Stimulated activated CD8-positive, alpha-beta memory T cell treated with anti-CD3 and anti-CD28 coated beads, Interleukin-15, amount 100 ng/mL, for 1 hour (primary cell): ENCODE data around the gene TP53BP1.
"Not testable (repeated sequence)": the region's sequence is repeated elsewhere in the genome, so short reads cannot be mapped to it uniquely, and the experiment has no call there.

Experiments used
- DNase-seq: peaks from one replicate; pipeline ENCODE4 v3.0.0-alpha.2; 2020; ENCODE audit warnings: low read depth

TP53BP1 gene, protein sequence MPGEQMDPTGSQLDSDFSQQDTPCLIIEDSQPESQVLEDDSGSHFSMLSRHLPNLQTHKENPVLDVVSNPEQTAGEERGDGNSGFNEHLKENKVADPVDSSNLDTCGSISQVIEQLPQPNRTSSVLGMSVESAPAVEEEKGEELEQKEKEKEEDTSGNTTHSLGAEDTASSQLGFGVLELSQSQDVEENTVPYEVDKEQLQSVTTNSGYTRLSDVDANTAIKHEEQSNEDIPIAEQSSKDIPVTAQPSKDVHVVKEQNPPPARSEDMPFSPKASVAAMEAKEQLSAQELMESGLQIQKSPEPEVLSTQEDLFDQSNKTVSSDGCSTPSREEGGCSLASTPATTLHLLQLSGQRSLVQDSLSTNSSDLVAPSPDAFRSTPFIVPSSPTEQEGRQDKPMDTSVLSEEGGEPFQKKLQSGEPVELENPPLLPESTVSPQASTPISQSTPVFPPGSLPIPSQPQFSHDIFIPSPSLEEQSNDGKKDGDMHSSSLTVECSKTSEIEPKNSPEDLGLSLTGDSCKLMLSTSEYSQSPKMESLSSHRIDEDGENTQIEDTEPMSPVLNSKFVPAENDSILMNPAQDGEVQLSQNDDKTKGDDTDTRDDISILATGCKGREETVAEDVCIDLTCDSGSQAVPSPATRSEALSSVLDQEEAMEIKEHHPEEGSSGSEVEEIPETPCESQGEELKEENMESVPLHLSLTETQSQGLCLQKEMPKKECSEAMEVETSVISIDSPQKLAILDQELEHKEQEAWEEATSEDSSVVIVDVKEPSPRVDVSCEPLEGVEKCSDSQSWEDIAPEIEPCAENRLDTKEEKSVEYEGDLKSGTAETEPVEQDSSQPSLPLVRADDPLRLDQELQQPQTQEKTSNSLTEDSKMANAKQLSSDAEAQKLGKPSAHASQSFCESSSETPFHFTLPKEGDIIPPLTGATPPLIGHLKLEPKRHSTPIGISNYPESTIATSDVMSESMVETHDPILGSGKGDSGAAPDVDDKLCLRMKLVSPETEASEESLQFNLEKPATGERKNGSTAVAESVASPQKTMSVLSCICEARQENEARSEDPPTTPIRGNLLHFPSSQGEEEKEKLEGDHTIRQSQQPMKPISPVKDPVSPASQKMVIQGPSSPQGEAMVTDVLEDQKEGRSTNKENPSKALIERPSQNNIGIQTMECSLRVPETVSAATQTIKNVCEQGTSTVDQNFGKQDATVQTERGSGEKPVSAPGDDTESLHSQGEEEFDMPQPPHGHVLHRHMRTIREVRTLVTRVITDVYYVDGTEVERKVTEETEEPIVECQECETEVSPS (N-terminal part only)

DNA sequence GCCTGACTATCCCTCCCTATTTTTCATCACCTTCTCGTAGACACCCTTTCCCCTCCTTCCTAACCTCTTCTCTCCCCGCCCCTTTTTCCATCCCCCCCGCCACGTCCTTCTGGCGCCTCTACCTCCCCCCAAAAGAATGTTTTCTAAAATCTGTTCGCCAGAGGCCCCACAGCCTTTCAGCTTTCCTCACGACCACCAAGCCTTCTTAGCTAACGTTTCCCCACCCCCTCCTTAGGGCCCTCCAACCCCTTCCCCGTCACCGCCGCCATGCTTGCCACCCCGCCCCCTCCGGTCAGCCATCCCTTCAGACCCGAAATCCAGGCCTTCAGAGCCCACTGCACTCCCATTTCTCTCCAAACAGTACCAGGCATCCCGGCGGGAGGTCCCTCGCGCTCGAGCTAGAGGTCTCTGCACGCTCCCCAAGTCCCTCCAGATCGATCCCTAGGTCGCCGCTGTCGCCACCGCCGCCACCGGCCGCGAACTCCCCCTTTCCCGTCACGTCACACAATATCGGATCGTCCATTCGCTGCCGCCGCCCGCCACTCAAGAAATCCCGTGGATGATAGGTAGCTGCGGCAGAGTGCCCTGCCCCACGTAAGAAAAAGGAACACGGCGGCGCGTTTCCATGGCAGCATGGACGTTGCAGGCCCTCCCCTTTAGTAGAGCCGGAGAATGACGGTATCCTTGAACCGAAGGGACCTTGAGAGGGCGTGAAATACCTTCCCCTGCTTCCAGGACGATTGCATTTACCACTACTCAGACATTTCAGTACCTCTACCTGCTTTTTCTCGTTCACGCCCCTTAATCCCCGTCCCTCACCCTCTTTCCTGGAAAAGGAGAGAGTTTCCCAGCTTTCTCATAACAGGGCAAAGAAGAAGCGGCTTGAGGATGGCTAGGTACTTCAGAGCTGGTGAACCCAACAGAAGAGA, at the start of gene TP53BP1:
Gene TP53BP1, minus strand, starts transcription at position 484 of the 929 bp plus-strand sequence. Its CDS starts 113 bp downstream, at position 371.
- peak; percentile 87 for DNase-seq

DNA sequence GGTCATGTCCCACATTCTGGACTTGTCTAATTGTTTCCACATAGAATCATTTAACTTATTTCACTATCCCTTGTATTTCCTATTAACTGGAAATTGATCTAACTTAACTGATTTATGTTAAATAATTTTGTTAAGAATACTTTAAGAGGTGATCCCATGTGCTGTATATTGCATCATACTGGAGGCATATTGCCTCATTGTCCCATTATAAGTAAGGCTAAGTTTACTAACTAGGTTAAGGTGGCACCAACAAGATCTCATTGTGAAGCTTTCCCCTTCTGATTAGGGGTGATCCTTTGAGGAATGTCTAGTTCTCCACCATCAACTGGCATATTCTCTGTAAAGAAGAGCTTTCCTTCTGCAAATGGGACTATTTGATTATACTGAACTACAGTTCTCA, 48.8 kb upstream of the TP53BP1 start:
- no peak for DNase-seq

DNA sequence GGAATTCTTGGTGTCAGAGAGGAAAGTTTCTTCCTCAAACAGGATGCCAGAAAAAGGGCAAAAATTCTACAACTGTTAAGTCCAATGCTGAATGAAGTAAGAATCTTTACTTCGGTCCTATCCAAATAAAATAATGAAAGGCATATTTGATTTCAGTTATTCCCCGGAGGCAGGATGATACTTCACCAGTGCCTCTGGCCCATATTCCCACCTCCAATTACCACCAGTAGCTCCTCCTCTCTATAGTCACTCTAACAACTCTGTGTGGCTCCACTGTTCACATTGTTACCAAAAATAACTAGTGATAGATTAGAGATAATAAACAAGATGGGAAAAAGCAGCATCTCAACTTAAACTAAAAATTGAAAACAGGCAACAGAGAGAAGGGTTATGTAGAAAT, 45.1 kb upstream of the TP53BP1 start:
- no peak for DNase-seq

DNA sequence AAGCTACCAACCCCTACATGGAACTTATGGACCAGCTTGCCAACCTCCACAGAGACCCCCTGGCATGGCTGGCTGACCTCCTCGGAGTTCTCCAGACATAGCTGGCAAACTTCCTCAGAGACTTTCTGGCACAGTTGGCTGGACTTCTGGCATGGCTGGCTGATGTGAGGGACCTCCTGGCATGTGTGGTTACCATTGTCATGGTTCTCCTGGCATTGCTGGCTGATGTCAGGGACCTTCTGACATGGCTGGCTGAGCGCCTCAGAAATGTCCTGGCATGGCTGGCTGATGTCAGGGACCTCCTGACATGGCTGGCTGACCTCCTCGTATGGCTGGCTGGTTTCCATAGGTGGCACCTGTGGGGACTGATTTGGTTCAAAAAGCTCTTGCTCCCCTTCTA, 41.9 kb upstream of the TP53BP1 start:
- DNase-seq = no peak

DNA sequence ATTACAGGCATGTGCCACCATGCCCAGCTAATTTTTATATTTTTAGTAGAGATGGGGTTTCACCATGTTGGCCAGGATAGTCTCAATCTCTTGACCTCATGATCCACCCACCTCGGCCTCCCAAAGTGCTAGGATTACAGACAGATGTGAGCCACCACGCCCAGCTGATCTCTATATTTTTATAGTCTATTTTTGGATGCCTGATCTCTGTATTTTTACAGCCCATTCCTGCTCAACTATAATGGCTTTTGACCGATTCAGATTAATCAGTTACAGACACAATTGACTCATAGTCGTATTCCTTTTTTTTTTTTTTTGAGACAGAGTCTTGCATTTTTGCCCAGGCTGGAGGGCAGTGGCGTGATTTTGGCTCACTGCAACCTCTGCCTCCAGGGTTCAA, 39.9 kb upstream of the TP53BP1 start:
- not testable (repeated sequence) for DNase-seq

DNA sequence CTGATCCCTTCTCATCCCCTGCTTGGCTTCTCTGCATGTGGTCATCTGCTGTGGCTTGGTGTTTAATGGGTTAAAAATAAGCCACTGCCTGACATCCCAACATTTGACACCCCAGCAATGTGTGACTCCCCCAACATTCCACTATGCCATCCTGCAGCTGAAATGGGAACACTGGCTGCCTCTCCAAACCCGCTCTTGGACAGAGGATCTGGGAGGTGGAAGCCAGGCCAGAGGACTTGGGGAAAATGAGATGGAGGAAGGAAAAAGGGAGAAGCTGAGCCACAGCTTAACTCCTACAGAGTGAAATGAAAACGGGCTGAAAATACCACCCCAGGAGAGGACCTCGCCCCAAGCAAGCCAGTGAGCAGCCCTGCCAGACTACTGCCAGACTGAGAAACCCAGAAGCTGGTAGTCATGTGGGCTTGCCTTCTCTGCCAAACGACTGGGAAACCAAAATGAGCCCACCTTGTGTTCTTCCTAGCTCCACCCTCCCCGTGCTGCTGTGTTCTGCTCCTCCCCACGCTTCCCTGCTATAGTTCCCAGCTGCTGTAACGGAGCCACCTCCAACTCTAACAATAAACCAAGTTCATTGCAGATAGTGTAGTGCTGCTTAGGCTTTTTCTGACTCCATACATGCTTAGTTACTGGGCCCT, 38.2 kb upstream of the TP53BP1 start:
- no peak for DNase-seq

DNA sequence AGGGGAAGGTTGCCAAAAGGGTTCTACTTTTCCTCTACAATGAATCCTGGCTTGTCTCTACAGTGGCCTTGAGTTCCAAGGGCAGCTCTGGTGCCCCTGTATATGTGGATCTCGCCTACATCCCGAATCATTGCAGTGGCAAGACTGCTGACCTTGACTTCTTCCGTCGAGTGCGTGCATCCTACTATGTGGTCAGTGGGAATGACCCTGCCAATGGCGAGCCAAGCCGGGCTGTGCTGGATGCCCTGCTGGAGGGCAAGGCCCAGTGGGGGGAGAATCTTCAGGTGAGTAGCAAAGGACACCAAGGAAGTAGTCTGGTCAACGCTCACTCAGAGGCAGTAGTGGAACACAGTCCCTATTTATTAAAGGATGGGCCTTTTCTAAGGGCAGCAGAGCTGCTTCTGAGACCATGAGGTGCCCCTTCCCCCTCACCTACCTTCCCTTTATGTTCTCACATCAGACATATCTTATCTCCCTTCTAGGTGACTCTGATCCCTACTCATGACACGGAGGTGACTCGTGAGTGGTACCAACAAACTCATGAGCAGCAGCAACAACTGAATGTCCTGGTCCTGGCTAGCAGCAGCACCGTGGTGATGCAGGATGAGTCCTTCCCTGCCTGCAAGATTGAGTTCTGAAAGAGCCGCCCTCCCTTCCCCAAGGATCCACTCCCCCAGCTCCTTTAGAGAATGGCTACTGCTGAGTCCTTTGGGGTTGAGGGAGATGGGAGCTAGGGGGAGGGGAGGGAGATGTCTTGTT, 36.8 kb upstream of the TP53BP1 start:
- DNase-seq = no peak

DNA sequence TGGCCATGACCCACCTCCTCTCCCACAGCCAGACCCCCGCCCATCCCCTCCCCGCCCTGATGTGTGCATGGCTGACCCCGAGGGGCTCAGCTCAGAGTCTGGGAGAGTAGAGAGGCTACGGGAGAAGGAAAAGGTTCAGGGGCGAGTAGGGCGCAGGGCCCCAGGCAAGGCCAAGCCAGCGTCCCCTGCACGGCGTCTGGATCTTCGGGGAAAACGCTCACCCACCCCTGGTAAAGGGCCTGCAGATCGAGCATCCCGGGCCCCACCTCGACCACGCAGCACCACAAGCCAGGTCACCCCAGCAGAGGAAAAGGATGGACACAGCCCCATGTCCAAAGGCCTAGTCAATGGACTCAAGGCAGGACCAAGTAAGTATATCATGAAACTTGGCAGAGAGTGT, 36.2 kb upstream of the TP53BP1 start:
- DNase-seq = no peak

DNA sequence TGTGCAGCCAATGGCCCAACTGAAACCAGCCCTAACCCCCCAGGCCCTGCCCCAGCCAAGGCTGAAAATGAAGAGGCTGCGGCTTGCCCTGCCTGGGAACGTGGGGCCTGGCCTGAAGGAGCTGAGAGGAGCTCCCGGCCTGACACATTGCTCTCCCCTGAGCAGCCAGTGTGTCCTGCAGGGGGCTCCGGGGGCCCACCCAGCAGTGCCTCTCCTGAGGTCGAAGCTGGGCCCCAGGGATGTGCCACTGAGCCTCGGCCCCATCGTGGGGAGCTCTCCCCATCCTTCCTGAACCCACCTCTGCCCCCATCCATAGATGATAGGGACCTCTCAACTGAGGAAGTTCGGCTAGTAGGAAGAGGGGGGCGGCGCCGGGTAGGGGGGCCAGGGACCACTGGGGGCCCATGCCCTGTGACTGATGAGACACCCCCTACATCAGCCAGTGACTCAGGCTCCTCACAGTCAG, 35.6 kb upstream of the TP53BP1 start:
- no peak for DNase-seq

DNA sequence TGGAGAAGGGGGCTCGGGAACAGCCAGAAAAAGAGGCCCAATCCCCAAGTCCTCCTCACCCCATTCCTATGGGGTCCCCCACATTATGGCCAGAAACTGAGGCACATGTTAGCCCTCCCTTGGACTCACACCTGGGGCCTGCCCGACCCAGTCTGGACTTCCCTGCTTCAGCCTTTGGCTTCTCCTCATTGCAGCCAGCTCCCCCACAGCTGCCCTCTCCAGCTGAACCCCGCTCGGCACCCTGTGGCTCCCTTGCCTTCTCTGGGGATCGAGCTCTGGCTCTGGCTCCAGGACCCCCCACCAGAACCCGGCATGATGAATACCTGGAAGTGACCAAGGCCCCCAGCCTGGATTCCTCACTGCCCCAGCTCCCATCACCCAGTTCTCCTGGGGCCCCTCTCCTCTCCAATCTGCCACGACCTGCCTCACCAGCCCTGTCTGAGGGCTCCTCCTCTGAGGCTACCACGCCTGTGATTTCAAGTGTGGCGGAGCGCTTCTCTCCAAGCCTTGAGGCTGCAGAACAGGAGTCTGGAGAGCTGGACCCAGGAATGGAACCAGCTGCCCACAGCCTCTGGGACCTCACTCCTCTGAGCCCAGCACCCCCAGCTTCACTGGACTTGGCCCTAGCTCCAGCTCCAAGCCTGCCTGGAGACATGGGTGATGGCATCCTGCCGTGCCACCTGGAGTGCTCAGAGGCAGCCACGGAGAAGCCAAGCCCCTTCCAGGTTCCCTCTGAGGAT, 35.0 kb upstream of the TP53BP1 start:
- no peak for DNase-seq

DNA sequence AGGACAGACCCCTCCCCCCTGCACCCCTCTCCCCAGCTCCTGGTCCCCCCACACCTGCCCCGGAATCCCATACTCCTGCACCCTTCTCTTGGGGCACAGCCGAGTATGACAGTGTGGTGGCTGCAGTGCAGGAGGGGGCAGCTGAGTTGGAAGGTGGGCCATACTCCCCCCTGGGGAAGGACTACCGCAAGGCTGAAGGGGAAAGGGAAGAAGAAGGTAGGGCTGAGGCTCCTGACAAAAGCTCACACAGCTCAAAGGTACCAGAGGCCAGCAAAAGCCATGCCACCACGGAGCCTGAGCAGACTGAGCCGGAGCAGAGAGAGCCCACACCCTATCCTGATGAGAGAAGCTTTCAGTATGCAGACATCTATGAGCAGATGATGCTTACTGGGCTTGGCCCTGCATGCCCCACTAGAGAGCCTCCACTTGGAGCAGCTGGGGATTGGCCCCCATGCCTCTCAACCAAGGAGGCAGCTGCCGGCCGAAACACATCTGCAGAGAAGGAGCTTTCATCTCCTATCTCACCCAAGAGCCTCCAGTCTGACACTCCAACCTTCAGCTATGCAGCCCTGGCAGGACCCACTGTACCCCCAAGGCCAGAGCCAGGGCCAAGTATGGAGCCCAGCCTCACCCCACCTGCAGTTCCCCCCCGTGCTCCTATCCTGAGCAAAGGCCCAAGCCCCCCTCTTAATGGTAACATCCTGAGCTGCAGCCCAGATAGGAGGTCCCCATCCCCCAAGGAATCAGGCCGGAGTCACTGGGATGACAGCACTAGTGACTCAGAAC, 34.3 kb upstream of the TP53BP1 start:
- no peak for DNase-seq

DNA sequence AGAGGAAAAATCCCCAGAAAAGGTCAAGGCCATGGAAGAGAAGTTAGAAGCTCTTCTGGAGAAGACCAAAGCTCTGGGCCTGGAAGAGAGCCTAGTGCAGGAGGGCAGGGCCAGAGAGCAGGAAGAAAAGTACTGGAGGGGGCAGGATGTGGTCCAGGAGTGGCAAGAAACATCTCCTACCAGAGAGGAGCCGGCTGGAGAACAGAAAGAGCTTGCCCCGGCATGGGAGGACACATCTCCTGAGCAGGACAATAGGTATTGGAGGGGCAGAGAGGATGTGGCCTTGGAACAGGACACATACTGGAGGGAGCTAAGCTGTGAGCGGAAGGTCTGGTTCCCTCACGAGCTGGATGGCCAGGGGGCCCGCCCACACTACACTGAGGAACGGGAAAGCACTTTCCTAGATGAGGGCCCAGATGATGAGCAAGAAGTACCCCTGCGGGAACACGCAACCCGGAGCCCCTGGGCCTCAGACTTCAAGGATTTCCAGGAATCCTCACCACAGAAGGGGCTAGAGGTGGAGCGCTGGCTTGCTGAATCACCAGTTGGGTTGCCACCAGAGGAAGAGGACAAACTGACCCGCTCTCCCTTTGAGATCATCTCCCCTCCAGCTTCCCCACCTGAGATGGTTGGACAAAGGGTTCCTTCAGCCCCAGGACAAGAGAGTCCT, 33.4 kb upstream of the TP53BP1 start:
- no peak for DNase-seq

DNA sequence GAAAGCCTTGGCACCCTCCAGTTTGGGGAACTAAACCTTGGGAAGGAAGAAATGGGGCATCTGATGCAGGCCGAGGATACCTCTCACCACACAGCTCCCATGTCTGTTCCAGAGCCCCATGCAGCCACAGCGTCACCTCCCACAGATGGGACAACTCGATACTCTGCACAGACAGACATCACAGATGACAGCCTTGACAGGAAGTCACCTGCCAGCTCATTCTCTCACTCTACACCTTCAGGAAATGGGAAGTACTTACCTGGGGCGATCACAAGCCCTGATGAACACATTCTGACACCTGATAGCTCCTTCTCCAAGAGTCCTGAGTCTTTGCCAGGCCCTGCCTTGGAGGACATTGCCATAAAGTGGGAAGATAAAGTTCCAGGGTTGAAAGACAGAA, 32.2 kb upstream of the TP53BP1 start:
- DNase-seq = no peak

DNA sequence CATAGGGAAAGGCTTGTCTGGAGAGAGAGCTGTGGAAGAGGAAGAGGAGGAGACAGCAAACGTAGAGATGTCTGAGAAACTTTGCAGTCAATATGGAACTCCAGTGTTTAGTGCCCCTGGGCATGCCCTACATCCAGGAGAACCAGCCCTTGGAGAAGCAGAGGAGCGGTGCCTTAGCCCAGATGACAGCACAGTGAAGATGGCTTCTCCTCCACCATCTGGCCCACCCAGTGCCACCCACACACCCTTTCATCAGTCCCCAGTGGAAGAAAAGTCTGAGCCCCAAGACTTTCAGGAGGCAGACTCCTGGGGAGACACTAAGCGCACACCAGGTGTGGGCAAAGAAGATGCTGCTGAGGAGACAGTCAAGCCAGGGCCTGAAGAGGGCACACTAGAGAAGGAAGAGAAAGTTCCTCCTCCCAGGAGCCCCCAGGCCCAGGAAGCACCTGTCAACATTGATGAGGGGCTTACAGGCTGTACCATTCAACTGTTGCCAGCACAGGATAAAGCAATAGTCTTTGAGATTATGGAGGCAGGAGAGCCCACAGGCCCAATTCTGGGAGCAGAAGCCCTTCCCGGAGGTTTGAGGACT, 31.4 kb upstream of the TP53BP1 start:
- no peak for DNase-seq

DNA sequence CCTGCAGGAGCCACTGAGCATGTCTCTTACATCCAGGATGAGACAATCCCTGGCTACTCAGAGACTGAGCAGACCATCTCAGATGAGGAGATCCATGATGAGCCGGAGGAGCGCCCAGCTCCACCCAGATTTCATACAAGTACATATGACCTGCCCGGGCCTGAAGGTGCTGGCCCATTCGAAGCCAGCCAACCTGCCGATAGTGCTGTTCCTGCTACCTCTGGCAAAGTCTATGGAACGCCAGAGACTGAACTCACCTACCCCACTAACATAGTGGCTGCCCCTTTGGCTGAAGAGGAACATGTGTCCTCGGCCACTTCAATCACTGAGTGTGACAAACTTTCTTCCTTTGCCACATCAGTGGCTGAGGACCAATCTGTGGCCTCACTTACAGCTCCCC, 30.7 kb upstream of the TP53BP1 start:
- DNase-seq = no peak

DNA sequence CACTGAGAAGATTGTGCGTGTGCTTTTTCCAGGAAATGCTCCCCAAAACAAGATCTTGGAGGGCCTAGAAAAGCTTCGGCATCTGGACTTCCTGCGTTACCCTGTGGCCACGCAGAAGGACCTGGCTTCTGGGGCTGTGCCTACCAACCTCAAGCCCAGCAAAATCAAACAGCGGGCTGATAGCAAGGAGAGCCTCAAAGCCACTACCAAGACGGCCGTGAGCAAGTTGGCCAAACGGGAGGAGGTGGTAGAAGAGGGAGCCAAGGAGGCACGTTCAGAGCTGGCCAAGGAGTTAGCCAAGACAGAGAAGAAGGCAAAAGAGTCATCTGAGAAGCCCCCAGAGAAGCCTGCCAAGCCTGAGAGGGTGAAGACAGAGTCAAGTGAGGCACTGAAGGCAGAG, 29.3 kb upstream of the TP53BP1 start:
- DNase-seq = no peak

DNA sequence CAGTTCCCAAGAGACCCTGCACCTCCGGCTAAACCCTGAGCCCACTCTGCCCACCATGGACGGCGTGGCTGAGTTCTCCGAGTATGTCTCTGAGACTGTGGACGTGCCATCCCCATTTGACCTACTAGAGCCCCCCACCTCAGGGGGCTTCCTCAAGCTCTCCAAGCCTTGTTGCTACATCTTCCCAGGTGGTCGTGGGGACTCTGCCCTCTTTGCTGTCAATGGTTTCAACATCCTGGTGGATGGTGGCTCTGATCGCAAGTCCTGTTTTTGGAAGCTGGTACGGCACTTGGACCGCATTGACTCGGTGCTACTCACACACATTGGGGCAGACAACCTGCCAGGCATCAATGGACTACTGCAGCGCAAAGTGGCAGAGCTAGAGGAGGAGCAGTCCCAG, 28.5 kb upstream of the TP53BP1 start:
- no peak for DNase-seq
